Subcutaneous adipose tissue (tissue), 4 donors: Measurements from ENCODE around the gene TDRD10. TPM values are rescaled to one million over a fixed set of nuclear protein-coding genes. Genes with fewer than 3 reads are reported as not detected.

ENCODE experiments used
- CTCF ChIP-seq: fragments of 450-650 bp; IDR thresholded peaks from one replicate; pipeline ENCODE4 v1.5.1; 2016; ENCODE audit warnings: low read depth, mild to moderate bottlenecking, control low read depth, antibody characterized with exemption, moderate library complexity
- total RNA-seq, 4 donors: library from RNA; depleted of rRNA; stranded (reverse); fragments of >200 nt; gene quantifications; one replicate each; pipeline ENCODE4 v1.1.0, GENCODE V29; 2016

The TDRD10 gene
- total RNA-seq, 4 donors from 2014 or later, result 3.7 to 9.0 (median 7.0) TPM

DNA sequence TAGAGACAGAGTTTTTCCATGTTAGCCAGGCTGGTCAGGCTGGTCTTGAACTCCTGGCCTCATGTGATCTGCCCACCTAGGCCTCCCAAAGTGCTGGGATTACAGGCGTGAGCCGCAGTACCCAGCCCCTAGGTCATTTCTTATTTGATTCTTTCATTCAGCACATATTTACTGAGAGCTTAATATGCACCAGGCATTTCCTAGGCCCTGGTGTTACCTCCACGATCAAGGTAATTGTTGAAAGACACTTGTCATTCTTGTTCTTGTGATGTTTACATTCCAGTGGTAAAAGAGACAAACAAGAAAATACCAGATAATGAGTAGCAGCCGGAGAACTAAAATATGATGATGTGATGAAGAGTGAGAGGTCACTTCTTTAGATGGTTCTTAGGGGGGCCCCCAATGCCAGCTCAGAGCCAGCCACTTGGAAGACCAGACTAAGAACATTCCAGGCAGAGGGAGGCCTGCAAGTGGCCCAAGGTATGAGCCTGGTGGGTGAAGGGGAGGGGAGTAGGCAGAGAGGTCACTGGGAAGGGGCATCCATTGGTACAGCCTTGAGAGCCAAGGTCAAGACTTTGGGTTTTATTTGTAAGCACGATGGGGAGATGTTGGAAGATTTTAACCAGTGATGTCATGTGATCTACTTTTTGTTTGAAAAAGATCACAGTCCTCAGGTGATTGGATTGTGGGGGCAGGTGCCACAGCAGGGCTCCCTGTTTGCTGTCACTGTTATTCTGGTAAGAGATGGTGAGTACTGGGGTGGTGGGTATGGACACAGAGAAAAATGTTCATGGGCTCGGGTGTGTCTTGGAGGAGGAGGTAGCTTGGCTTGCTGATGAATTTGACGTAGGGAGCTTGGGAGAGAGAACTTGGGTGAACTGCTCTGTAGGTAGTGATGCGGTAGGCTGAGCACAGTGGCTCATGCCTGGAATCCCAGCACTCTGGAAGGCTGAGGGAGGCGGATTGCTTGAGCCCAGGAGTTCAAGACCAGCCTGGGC lies 37.8 kb downstream of the TDRD10 start:
- no peak for TF ChIP-seq CTCF

DNA sequence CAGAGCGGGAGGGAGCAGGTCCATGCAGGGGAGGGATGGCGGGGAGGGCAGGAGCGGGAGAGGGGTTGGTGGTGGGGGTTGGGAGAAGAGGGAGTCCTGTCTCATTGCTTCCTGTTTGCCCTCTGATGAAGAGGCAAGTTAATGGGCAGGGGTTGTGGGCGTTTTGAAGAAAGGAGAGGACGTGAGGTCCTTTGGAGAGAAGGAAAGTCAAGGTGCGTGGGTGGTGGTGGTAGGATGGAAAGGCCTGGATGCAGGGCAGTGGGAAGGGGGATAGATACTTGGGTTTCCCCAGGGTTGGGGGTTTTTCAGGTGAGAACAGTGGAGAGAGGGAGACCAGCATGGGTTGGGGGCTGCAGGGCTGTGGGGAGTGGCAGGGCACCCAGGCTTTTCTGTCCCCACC lies 39.2 kb downstream of the TDRD10 start:
- TF ChIP-seq CTCF, result no peak

DNA sequence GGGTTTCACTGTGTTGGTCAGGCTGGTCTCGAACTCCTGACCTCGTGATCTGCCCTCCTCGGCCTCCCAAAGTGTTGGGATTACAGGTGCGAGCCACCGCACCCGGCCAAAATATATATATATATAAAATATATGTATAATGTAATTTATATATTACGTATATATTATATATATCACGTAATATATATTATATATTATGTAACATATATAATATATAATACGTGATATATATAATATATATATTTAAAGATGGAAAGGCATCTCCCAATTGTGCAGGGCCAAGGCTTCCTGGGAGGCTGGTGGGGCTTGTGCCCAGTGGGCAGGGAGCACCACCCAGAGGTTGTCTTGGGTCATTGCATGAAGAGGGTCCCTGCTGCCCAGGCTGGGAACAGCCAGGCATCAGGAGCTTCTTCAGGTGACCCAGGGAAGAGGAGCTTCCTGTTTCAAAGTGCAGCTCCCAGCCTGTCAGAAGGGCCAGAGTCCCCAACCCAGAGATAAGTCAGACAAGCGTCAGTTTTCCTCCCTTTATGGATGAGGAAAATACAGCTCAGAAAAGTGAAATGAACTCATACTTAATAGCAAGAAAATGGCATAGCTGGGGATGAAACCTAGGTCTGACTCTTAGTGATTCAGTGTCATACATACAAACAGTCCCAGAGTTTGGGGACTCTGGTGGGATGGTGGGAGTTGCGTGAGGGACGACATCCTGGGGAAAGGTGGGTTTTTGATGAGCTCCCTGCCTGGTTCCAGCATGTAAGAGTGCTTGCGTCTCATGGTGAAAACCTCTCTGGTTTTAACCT lies 44.4 kb downstream of the TDRD10 start:
- TF ChIP-seq CTCF, result no peak

DNA sequence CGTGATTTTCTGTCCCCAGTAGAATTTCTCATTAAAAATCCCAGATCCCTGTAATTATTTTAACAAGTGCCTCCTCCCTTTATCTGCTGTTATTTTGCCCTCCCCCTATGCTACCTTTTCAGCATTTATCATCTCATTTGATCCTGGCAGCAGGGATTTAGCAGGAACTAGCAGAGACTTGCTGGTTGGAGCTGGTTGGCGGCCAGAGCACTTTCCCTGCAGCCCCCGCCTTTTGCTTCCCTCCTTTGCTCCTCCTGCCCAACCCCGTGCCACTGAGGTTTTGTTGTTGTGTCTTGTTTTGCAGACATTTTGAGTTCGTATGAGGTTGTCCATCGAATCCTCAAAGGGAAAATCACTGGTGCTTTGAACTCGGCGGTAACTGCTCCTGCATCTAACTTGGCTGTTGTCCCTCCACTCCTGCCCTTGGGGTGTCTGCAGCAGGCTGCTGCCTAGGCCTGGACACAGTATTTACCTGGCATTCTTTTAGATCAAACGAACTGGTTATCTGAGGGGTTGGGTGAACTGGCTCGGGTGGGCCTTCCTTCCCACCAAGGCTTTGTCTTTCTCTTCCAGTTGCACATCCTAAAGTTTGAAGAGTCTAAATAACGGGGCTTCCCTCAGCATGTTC lies 45.2 kb downstream of the TDRD10 start:
- TF ChIP-seq CTCF, result no peak

DNA sequence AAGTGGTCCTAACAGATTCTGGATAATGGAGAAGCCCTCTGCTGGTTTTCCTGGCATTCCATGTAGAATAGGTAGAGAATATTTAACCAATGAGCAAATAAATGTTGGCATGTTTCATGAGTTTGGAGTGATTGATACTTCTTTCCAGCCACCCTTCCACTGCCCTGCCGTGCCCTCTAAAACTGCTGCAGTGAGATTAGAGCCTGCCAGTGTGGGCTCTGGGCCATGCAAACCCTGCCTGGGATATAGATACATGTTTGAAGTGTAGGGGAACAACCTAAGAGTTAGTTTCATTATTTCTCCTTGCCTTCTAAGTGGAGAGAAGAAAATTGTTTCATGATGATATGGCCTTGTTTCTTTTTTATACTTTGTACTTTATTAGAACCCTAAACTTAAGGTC lies 46.0 kb downstream of the TDRD10 start:
- TF ChIP-seq CTCF, result no peak

- no peak for TF ChIP-seq CTCF
Observed at GRCh38 chr1:154549202-154549770, 47.3 kb downstream of the TDRD10 start.

DNA sequence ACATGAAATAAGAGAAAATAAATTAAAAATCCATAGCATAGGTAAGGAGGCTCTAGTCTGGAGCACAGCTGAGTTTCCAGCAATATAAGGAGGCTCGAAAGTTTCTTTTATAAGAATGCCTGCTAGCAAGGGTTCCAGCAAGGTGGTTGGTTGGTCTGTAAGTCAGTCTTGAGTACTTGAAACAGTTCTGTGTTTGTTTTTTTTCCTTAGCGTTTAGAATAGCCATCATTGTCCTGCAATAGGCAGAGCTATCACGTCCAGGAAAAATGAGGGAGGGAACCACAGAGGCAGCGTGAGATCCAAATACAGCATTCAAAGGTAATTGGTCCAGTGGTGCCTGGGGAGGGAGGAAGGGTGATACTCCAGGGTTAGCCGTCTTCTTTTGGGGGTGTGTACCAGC lies 48.1 kb downstream of the TDRD10 start:
- TF ChIP-seq CTCF, result no peak
